GM12878 (cell line): ENCODE data around the gene RAB13. TPM values are rescaled to one million over a fixed set of nuclear protein-coding genes. Genes with fewer than 3 reads are reported as not detected.

Experiments
- ATAC-seq: fragments of 200-7000 bp; cut with Tn5 transposase; 3 replicates; pipeline ENCODE4 v1.9.1; 2020; ENCODE audit warnings: mild to moderate bottlenecking, moderate library complexity
- BruUV-seq: library from RNA; stranded (reverse); fragments of 400-500 nt; replicated peaks from 2 replicates; lab custom pipeline; 2021; lab: Mats Ljungman, UMichigan
- CTCF ChIA-PET: fragments of 300-600 bp; sonication (Branson Sonifier 250); formaldehyde crosslinking; extraction: SDS; loops from one replicate; lab custom pipeline; 2021; ENCODE audit warnings: inconsistent platforms; lab: Yijun Ruan, JAX
- POLR2A ChIA-PET: fragments of 350-600 bp; formaldehyde crosslinking; extraction: SDS; loops from one replicate; lab custom pipeline; 2021; ENCODE audit warnings: inconsistent platforms; lab: Charles Lee
- RAD21 ChIA-PET: fragments of 300-600 bp; sonication (Branson Sonifier 250); formaldehyde crosslinking; loops from one replicate; lab custom pipeline; 2023; ENCODE audit warnings: antibody characterized with exemption; ENCODE audit not compliant: unreplicated experiment; lab: Charles Lee
- SMC1A ChIA-PET: fragments of 300-600 bp; sonication (Branson Sonifier 250); formaldehyde crosslinking; loops from one replicate; lab custom pipeline; 2023; ENCODE audit not compliant: unreplicated experiment, uncharacterized antibody; lab: Charles Lee
- DNase-seq: peaks from one replicate; pipeline ENCODE4 v3.0.0-alpha.2; 2011; ENCODE audit warnings: low read depth, low spot score
- FAIRE-seq: peaks from 3 replicates; lab custom pipeline; 2011; peaks lifted over from hg19 to GRCh38; lab: Jason Lieb, UNC
- H2AFZ ChIP-seq: 2 replicates; pipeline ENCODE4 v1.6.0; 2011; ENCODE audit warnings: low read depth, low read length, control low read depth; ENCODE audit not compliant: control insufficient read depth
- H3K27ac ChIP-seq: 2 replicates; pipeline ENCODE4 v1.5.1; 2011; ENCODE audit warnings: control low read depth; ENCODE audit not compliant: control insufficient read depth, insufficient read depth
- H3K27me3 ChIP-seq, 2 experiments: replicated peaks in 1 of 2; 2 replicates each; pipeline versions ENCODE4 v1.6.0 to v1.6.1; 2011; ENCODE audit warnings: low read length in 1 of 2; ENCODE audit not compliant: control insufficient read depth in 2 of 2, insufficient read depth in 2 of 2
- H3K36me3 ChIP-seq, 2 experiments: 2 replicates each; pipeline ENCODE4 v1.5.1; 2011; ENCODE audit warnings: low read length in 1 of 2; ENCODE audit not compliant: control insufficient read depth in 2 of 2, insufficient read depth in 2 of 2
- H3K4me1 ChIP-seq: 2 replicates; pipeline ENCODE4 v1.6.1; 2011; ENCODE audit warnings: mild to moderate bottlenecking, low read length, moderate library complexity, mixed read lengths; ENCODE audit not compliant: control insufficient read depth, insufficient read depth
- H3K4me2 ChIP-seq: 2 replicates; pipeline ENCODE4 v1.6.0; 2011; ENCODE audit warnings: control low read depth; ENCODE audit not compliant: control insufficient read depth, insufficient read depth
- H3K4me3 ChIP-seq: fragments of 200-600 bp; sonication (generic); 2 replicates; pipeline ENCODE4 v1.5.1; 2016
- H3K79me2 ChIP-seq: 2 replicates; pipeline ENCODE4 v1.6.0; 2011; ENCODE audit warnings: low read length; ENCODE audit not compliant: control insufficient read depth, insufficient read depth
- H3K9ac ChIP-seq: 2 replicates; pipeline ENCODE4 v1.8.0; 2011; ENCODE audit warnings: low read length, control low read depth, mixed read lengths; ENCODE audit not compliant: control insufficient read depth, insufficient read depth
- H3K9me3 ChIP-seq: replicated peaks from 3 replicates; pipeline ENCODE4 v1.5.1; 2011; ENCODE audit warnings: mild to moderate bottlenecking, low read length; ENCODE audit not compliant: control insufficient read depth, insufficient read depth
- H4K20me1 ChIP-seq: 2 replicates; pipeline ENCODE4 v1.6.0; 2011; ENCODE audit not compliant: control insufficient read depth, insufficient read depth
- ATF2 ChIP-seq: IDR thresholded peaks from 2 replicates; pipeline ENCODE4 v1.6.1; 2012; ENCODE audit warnings: low read length, inconsistent platforms
- E2F8 ChIP-seq: fragments of 450-650 bp; IDR thresholded peaks from 2 replicates; pipeline ENCODE4 v1.6.1; 2018; ENCODE audit warnings: mild to moderate bottlenecking, low read depth, moderate library complexity; ENCODE audit not compliant: partially characterized antibody
- HCFC1 ChIP-seq: fragments of 150-350 bp; IDR thresholded peaks from 2 replicates; pipeline ENCODE4 v1.6.1; 2014; ENCODE audit warnings: low read length
- KDM1A ChIP-seq: fragments of 200-600 bp; sonication (generic); IDR thresholded peaks from 2 replicates; pipeline ENCODE4 v1.6.1; 2016; ENCODE audit warnings: borderline replicate concordance
- NR2F1 ChIP-seq: fragments of 450-650 bp; conservative IDR thresholded peaks from 2 replicates; pipeline ENCODE4 v1.6.1; 2017; ENCODE audit warnings: mild to moderate bottlenecking
- RAD51 ChIP-seq: fragments of 450-650 bp; IDR thresholded peaks from 2 replicates; pipeline ENCODE4 v1.6.1; 2016; ENCODE audit warnings: moderate library complexity, mild to moderate bottlenecking, inconsistent platforms
- SIX5 ChIP-seq: IDR thresholded peaks from 2 replicates; pipeline ENCODE4 v1.6.1; 2011; ENCODE audit warnings: mild to moderate bottlenecking, low read depth, low read length, moderate library complexity; ENCODE audit not compliant: severe bottlenecking
- WGBS: methylation state at CpG from one replicate; pipeline ENCODE4 v1.1.6; 2016; ENCODE audit warnings: low lambda C conversion rate; ENCODE audit not compliant: insufficient replicate concordance, insufficient coverage; ENCODE audit errors: missing lambda C conversion rate; 5-methylcytosine and 5-hydroxymethylcytosine counted together
- in situ Hi-C: fragments of 300-500 bp; cut with MboI; formaldehyde crosslinking; loops from 9 replicates; pipeline ENCODE4 v1.14.3; 2018; ENCODE audit warnings: mixed read lengths
- intact Hi-C: fragments of 100-400 bp; cut with micrococcal nuclease; formaldehyde crosslinking; loops from one replicate; pipeline ENCODE4 v1.14.2; 2022; ENCODE audit not compliant: unreplicated experiment
- polyA plus RNA-seq, 11 experiments: library from polyadenylated mRNA; depleted of rRNA in 4 of 11; unstranded in 6 of 11; stranded (reverse) in 5 of 11; fragments of >200 nt; fragmentation: Nextera tagmentation in 4 of 11; fragmentation: Illumina TruSeq in 1 of 11; extraction: Ambion mirVana in 4 of 11; extraction: Trizol in 1 of 11; gene quantifications; 1 replicate in 1 of 11; 2 replicates in 10 of 11; pipeline versions ENCODE4 v1.2.1 to v1.2.3, GENCODE V29; 2011 to 2016; ENCODE audit warnings: inconsistent platforms in 2 of 11, missing spikeins in 2 of 11, low read depth in 1 of 11
- total RNA-seq, 4 experiments: library from RNA; depleted of rRNA in 3 of 4; stranded (reverse); fragments of >200 nt in 3 of 4; fragmentation: Illumina TruSeq in 1 of 4; extraction: Trizol in 1 of 4; gene quantifications; 2 replicates each; pipeline versions ENCODE4 v1.2.1 to v1.2.3, GENCODE V29; 2013 to 2021
- TF ChIP-seq, protein P1 (sequence below): IDR thresholded peaks from 2 replicates; pipeline ENCODE4 v1.6.1; 2011; ENCODE audit warnings: low read depth, low read length, improper control_type of control experiment, borderline replicate concordance

The RAB13 gene
- total and polyA plus RNA-seq, 10 of the 15 experiments (the other 5 are each of a cell fraction or from before 2014, with no cell fraction given): 0.75 to 30.7 (median 15.9) TPM

DNA sequence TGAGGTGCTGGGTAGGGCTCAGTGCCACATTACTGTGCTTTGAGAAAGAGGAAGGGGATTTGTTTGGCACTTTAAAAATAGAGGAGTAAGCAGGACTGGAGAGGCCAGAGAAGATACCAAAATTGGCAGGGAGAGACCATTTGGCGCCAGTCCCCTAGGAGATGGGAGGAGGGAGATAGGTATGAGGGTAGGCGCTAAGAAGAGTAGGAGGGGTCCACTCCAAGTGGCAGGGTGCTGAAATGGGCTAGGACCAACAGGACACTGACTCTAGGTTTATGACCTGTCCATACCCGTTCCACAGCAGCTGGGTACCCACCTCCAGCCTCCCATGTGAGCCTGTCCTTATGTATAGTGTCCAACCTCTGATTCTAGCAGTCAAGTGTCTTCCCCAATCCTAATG lies 26.7 kb downstream of the RAB13 start (continued):
- TF ChIP-seq HCFC1 (no peak), KDM1A (no peak), SIX5 (no peak), NR2F1 (no peak), RAD51 (no peak), ATF2 (no peak)

GRCh38 chr1:153958961-153959260 lies 27.2 kb downstream of the RAB13 start:
- Histone ChIP-seq H3K9me3 (no peaks in the 10 kb centered on the region), H2AFZ (no peak overlapping the region), H3K9ac (peak overlapping the region; percentile 21; the same call in 1 of the 2 replicates), H3K4me1 (peaks cover 14% of the 10 kb centered on the region; the same call in 1 of the 2 replicates), H3K4me3 (no peak overlapping the region; the same call in 1 of the 2 replicates), H3K36me3 (peaks cover 13 to 23% of the 10 kb centered on the region in 2 experiments), H3K27ac (peak overlapping the region; percentile 93; the same call in 1 of the 2 replicates), H4K20me1 (peaks cover 12% of the 10 kb centered on the region; the same call in 1 of the 2 replicates), H3K79me2 (peaks cover 72% of the 10 kb centered on the region), H3K4me2 (peak overlapping the region; percentile 59), H3K27me3 (no peaks in the 10 kb centered on the region)
- SMC1A ChIA-PET: interaction anchor here (0.8 to 6.9 kb wide), 2 partner anchors 8 to 14 kb away, joined by 5 to 31 read pairs; partner anchors contain the start of gene CREB3L4
- no TSS peak for BruUV-seq
- DNase-seq: no peak
- TF ChIP-seq, protein P1, sequence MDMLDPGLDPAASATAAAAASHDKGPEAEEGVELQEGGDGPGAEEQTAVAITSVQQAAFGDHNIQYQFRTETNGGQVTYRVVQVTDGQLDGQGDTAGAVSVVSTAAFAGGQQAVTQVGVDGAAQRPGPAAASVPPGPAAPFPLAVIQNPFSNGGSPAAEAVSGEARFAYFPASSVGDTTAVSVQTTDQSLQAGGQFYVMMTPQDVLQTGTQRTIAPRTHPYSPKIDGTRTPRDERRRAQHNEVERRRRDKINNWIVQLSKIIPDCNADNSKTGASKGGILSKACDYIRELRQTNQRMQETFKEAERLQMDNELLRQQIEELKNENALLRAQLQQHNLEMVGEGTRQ: no peak
- peak; percentile 15 for TF ChIP-seq E2F8
- CTCF ChIA-PET: interaction anchor here (0.7 to 5.0 kb wide), 3 partner anchors 13 to 313 kb away, joined by 3 to 27 read pairs (median 3); partner anchors contain the start of gene DENND4B
- ATAC-seq: no peak
- POLR2A ChIA-PET: interaction anchor here (0.6 to 5.5 kb wide), 9 partner anchors 8 to 261 kb away, joined by 3 to 38 read pairs (median 3); partner anchors contain the start of genes CREB3L4, DENND4B, JTB and UBAP2L
- 22% methylated on average over 4 of the region's 4 CpGs for WGBS
- in situ Hi-C loops: no loop called here
- intact Hi-C loops: no loop called here
- RAD21 ChIA-PET: interaction anchor here (0.7 to 2.0 kb wide), 8 partner anchors 8 to 390 kb away, joined by 3 to 6 read pairs (median 4); partner anchors contain the start of genes CREB3L4, DENND4B and JTB
- no peak for FAIRE-seq
